Activated CD8-positive, alpha-beta memory T cell treated with anti-CD3 and anti-CD28 coated beads, Interleukin-2, amount 50 U/mL, for 24 hours (primary cell): ENCODE measurements around the gene EVI5.
"Not testable (repeated sequence)": the region's sequence is repeated elsewhere in the genome, so short reads cannot be mapped to it uniquely, and the experiment has no call there.

Experiments used
- DNase-seq: peaks from one replicate; pipeline ENCODE4 v3.0.0-alpha.2; 2020; ENCODE audit errors: extremely low read depth

The EVI5 gene

DNA sequence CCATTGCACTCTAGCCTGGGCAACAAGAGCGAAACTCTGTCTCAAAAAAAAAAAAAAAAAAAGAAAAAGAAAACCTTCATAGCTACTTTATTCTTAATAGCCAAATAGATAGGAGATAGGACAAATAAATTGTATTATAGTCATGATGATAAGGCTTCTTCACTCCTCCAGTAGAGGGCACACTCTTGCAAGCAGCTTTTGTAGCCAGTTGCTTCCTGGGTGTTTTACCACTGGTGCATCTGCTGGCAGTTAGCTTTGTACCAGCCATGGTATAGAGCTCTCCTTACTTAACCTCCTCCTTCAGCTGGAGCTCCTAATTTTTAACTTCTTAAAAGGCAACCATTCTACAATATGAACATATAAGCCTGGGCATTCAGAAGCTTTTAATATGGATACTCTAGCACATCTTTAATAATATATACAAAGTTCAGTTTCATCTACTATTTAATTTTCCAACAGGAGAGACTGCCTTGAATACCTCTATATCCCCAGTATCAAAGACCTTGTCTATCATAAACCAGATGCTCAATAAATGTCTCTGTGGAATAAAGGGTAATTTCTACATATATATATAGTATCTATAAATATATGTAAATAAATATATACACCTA is 35.8 kb downstream of the EVI5 start:
- DNase-seq: no peak

DNA sequence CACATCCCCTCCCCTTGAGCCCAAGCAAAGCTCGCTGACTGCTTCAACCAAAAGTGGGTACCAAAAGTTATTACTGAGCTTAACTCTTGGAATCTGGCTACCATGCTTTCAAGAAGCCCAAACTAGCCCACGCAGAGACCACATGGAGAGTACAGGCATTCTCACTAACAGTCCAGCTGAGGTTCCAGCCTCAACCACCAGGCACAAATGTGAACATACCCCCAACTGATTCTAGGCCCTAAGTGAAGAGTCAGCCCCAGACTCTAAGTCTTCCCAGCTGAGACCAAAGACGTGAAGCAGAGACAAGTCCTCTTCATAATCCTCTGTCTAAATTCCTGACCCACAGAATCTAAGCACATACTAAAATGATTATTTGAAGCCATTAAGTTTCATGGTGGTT is 36.8 kb downstream of the EVI5 start:
- no peak for DNase-seq

DNA sequence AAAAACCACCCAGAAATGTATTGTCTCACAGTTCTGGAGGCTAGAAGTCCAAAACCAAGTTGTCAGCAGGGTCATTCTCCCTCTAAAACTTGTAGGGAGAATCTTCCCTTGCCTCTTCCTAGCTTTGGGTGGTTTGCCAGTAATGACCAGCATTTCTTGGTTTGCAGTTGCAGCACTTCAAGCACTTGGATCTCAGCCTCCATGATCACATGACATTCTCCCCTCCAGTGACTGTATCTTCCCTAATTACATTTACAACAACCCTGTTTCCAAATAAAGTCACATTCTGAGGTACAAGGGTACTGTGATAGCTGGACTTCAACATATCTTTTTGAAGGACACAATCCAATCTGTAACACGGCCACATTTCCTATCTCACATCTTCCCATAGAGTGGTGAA is 37.2 kb downstream of the EVI5 start:
- no peak for DNase-seq

- not testable (repeated sequence) for DNase-seq
These were observed 38.7 kb downstream of the EVI5 start for GRCh38 chr1:92746255-92746654.

DNA sequence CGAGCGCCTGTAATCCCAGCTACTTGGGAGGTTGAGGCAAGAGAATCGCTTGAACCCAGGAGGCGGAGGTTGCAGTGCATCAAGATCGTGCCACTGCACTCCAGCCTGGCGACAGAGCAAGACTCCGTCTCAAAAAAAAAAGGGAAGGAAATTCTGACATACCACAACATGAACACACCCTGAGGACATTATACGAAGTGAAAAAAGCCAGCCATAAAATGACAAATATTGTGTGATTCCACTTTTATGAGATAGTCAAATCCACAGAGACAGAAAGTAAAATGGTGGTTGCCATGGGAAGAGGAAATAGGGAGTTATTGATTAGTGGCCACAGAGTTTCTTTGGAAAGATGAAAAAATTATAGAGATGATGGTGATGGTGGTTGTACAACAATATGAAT is 41.7 kb downstream of the EVI5 start:
- DNase-seq: no peak

- DNase-seq: no peak
These were observed 45.0 kb downstream of the EVI5 start for GRCh38 chr1:92739669-92740524.

DNA sequence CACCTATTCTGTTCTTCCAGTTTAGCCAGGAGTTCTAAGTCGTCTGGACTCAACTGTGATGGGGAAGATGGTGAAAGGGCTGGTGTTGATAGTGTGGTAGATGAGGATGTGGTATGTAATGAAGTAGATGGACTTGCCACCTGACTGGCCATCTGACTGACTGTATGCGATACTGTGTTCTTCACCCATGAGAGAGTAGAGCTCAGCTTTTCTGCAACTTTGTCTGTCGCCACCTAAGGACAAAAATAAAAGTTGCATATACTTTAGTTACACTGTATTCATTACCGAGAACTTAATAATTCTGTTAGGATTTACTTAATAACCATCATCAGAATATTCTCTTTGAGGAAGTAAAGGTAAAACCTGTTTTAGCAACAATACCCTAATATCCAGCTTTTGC is 48.5 kb downstream of the EVI5 start:
- DNase-seq: no peak

DNA sequence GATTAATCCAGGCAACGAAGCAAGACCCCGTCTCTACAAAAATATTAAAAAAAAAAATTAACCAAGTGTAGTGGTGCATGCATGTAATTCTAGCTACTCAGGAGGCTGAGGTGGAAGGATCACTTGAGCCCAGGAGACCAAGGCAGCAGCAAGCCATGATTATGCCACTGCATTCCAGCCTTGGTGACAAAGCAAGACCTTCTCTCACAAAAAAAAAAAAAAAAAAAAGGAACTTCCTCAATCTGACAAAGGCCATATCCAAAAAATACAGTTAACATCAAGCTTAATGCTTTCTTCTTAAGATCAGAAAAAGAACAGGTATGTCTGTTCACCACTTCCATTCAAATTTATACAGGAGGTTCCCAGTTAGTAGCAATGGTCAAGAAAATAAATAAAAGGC is 54.4 kb downstream of the EVI5 start:
- no peak for DNase-seq

DNA sequence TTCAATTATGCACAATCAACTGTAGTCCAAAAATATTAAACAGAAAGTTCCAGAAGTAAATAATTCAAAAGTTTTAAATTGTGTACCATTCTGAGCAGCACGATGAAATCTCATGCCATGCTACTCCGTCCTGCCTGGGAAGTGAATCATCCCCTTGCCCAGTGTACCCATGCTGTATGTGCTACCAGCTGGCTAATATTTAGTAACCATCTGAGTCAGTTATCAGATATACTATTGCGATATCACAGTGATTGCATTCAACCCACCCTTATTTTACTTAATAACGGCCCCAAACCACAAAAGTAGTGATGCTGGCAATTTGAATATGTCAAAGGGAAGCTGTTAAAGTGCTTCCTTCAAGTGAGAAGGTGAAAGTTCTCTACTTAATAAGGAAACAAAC is 56.2 kb downstream of the EVI5 start:
- DNase-seq: no peak

DNA sequence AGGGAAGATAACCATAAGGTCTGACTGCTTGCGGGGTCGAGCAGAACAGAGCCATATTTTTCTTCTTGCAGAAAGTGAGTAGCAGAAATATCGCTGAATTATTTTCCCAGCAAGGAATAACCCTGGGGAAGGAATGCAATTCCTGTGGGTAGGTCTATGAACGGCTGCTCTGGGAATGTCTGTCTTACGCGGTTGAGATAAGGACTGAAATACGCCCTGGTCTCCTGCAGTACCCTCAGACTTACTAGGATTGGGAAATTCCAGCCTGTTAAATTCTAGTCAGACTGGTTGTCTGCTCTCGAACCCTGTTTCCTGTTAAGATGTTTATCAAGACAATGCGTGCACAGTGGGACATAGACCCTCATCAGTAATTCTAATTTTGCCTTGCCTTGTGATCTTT is 61.2 kb downstream of the EVI5 start:
- DNase-seq: not testable (repeated sequence)

GRCh38 chr1:92721886-92722285 is 63.0 kb downstream of the EVI5 start:
- DNase-seq: no peak

- not testable (repeated sequence) for DNase-seq
These were observed 63.8 kb downstream of the EVI5 start for GRCh38 chr1:92721157-92721556.

GRCh38 chr1:92715476-92715951 is 69.4 kb downstream of the EVI5 start:
- not testable (repeated sequence) for DNase-seq

- DNase-seq: no peak
These were observed 71.0 kb downstream of the EVI5 start for GRCh38 chr1:92713939-92714338.

DNA sequence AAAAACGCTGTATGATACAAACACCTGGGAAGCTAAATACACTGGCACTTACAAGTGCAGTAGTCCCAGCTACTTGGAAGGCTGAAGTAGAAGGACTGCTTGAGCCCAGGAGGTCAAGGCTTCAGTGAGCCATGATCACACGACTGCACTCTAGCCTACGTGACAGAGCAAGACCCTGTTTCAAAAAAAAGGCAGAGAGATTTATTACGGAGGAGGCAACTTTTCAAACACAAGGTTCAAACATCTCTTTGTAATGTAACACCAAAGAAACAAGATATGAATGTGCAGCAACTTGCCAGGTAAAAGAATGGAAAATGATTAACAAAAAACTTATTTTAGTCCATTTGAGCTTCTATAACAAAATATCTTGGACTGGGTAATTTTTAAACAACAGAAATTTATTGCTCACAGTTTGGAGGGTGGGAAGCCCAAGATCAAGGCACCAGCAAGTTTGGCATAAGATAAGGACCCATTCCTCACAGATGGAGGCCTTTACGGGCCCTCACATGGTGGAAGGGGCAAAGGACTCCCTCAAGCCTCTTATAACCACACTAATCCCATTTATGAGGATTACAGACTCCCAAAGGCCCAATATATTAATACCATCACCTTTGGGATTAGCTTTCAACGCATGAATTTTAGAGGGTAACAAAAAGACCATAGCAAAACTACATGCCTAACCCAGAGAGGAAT is 73.3 kb downstream of the EVI5 start:
- DNase-seq: no peak

GRCh38 chr1:92709738-92710137 is 75.2 kb downstream of the EVI5 start:
- no peak for DNase-seq

DNA sequence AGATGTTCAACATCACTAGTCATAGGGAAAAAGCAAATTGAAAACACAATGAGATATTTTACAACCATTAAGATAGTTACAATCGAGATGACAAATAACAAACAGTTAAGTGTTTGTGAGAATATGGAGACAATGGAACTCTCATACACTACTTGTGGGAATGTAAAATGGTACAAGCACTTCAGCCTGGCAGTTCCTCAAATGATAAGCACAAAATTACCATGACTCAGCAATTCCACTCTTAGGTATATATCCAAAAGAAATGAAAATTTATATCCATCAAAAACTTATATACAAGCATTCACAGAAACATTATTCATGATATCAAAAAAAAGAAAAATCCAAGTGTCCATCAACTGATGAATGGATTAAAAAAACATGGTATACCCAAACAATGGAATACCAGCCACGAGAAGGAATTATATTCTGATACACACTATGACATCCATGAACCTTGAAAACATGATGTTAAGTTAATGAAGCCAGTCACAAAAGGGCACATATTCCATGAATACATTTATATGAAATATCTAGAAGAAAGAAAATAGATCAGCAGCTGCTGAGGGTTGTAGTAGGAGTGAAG is 76.4 kb downstream of the EVI5 start:
- DNase-seq: no peak

DNA sequence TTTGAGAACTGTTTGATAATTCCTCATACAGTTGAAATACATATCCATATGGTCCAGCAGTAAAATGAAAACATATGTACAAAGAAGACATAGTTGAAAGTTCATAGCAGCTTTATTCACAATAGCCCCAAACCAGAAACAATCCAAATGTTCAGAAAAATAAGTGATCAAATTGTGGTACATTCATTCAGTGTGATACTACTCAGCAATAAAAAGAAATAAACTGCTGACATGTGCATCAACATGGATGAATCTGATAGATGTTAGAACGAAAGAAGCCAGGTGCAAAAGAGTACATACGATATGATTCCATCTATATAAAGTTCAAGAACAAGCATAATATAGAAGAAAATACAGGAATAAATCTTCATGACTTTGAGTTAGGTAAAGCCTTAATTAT is 77.2 kb downstream of the EVI5 start:
- no peak for DNase-seq

GRCh38 chr1:92707292-92707691 is 77.6 kb downstream of the EVI5 start:
- no peak for DNase-seq

GRCh38 chr1:92705446-92705845 is 79.5 kb downstream of the EVI5 start:
- DNase-seq: no peak

DNA sequence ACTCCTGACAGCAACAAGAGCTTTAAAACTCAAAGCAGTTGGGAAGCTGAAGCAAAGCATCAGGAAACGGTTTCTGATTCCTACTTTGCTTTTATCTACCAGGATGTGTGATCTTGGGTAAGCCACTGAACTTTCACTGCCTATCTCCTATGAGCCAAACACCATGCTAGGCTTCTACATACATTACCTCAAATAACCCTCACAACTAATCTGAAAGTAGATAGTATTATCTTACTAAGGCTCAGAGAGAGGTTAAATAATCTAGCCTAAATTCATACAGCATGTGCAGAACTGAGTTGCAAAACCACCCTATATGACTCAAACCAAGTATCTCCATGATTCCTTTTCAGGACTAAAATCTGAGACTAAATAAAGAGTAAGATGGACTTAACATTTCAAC is 83.8 kb downstream of the EVI5 start:
- DNase-seq: no peak

DNA sequence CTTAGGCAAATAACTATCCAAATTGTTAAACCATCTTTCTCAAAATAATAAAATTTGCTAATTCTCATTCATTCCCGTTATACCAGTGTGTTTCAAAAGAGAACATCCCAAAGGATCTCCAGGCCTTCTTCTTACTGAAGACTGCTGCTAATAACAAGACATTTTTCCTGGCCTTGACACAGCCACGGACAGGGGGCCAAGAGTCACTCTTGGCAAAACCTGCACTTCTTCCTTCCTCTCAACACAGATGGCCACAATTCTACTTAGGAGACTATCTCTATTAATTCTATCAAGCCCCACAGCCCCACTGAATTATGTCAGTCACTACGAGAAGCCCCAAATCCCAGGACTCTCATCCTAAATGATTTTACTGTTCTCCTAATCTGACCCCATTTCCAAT is 86.0 kb downstream of the EVI5 start:
- DNase-seq: no peak
